A549 (cell line): ENCODE measurements around the gene PHYKPL.

ENCODE experiments used
- CTCF ChIP-seq: fragments of >200 bp; sonication (Bioruptor Twin); formaldehyde crosslinking; IDR thresholded peaks from 3 replicates; pipeline ENCODE4 v1.5.1; 2016
- POLR2A ChIP-seq: IDR thresholded peaks from 2 replicates; pipeline ENCODE4 v1.6.1; 2012; ENCODE audit warnings: mild to moderate bottlenecking, low read length
- RARB ChIP-seq: fragments of 250-450 bp; sonication (Bioruptor Pico); IDR thresholded peaks from 2 replicates; pipeline ENCODE4 v1.8.0; 2021; ENCODE audit warnings: mild to moderate bottlenecking, moderate library complexity

- no peak for TF ChIP-seq POLR2A
- no peak for TF ChIP-seq CTCF
- no peak for TF ChIP-seq RARB (CRISPR knock-in tag)
Observed at GRCh38 chr5:178201221-178201926, 31.2 kb downstream of the PHYKPL start.
